Fibroblast of lung (primary cell): ENCODE data around the gene GPR3.

ENCODE experiments used
- EZH2 ChIP-seq: IDR thresholded peaks from 2 replicates; pipeline ENCODE4 v1.5.1; 2012; ENCODE audit warnings: low read length, control low read depth, mild to moderate bottlenecking; ENCODE audit errors: missing control alignments
- TF ChIP-seq, protein P1 (sequence below), 2 donors: IDR thresholded peaks in 1 of 2; conservative IDR thresholded peaks in 1 of 2; 1 replicate in 1 of 2; 2 replicates in 1 of 2; pipeline ENCODE4 v1.5.1; 2011 to 2012; ENCODE audit warnings: low read length in 2 of 2, control low read depth in 1 of 2, inconsistent platforms in 1 of 2, low read depth in 1 of 2, mild to moderate bottlenecking in 1 of 2

GRCh38 chr1:27410709-27411108 is 18.3 kb downstream of the GPR3 start:
- TF ChIP-seq, protein P1, sequence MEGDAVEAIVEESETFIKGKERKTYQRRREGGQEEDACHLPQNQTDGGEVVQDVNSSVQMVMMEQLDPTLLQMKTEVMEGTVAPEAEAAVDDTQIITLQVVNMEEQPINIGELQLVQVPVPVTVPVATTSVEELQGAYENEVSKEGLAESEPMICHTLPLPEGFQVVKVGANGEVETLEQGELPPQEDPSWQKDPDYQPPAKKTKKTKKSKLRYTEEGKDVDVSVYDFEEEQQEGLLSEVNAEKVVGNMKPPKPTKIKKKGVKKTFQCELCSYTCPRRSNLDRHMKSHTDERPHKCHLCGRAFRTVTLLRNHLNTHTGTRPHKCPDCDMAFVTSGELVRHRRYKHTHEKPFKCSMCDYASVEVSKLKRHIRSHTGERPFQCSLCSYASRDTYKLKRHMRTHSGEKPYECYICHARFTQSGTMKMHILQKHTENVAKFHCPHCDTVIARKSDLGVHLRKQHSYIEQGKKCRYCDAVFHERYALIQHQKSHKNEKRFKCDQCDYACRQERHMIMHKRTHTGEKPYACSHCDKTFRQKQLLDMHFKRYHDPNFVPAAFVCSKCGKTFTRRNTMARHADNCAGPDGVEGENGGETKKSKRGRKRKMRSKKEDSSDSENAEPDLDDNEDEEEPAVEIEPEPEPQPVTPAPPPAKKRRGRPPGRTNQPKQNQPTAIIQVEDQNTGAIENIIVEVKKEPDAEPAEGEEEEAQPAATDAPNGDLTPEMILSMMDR (conservative IDR thresholded peaks at IDR 0.05 in 1 of 2, IDR thresholded peaks at IDR 0.05 in 1 of 2; ENCODE audit: low read depth in 1 of 2, low read length in 2 of 2): no peak
- no peak for TF ChIP-seq EZH2
